Measurements from ENCODE around the gene OGDHL.

OGDHL gene

GRCh38 chr10:49742683-49743463, 19.2 kb downstream of the OGDHL start:
- DNase-seq (ENCODE audit: low read depth, low spot score): no peak
- H3K4me3 ChIP-seq (ENCODE audit: low read depth, low read length): no peak overlapping the region
- TF ChIP-seq, protein P1, sequence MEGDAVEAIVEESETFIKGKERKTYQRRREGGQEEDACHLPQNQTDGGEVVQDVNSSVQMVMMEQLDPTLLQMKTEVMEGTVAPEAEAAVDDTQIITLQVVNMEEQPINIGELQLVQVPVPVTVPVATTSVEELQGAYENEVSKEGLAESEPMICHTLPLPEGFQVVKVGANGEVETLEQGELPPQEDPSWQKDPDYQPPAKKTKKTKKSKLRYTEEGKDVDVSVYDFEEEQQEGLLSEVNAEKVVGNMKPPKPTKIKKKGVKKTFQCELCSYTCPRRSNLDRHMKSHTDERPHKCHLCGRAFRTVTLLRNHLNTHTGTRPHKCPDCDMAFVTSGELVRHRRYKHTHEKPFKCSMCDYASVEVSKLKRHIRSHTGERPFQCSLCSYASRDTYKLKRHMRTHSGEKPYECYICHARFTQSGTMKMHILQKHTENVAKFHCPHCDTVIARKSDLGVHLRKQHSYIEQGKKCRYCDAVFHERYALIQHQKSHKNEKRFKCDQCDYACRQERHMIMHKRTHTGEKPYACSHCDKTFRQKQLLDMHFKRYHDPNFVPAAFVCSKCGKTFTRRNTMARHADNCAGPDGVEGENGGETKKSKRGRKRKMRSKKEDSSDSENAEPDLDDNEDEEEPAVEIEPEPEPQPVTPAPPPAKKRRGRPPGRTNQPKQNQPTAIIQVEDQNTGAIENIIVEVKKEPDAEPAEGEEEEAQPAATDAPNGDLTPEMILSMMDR (IDR thresholded peaks at IDR 0.05; ENCODE audit: low read depth, low read length): no peak
- in situ Hi-C loops (cut with HindIII; ENCODE audit: low sequenced_read_pairs): no loop called here

- no peak for DNase-seq (ENCODE audit: low read depth, low spot score)
- TF ChIP-seq, protein P1 (IDR thresholded peaks at IDR 0.05; ENCODE audit: low read depth, low read length): no peak
- no peak overlapping the region for H3K4me3 ChIP-seq (ENCODE audit: low read depth, low read length)
- in situ Hi-C loops (cut with HindIII; ENCODE audit: low sequenced_read_pairs): no loop called here
Observed at GRCh38 chr10:49741108-49741995, 20.8 kb downstream of the OGDHL start.

- TF ChIP-seq, protein P1 (IDR thresholded peaks at IDR 0.05; ENCODE audit: low read depth, low read length): no peak
- in situ Hi-C loops (cut with HindIII; ENCODE audit: low sequenced_read_pairs): no loop called here
- no peak for DNase-seq (ENCODE audit: low read depth, low spot score)
- no peak overlapping the region for H3K4me3 ChIP-seq (ENCODE audit: low read depth, low read length)
Observed at GRCh38 chr10:49740346-49741107, 21.6 kb downstream of the OGDHL start.

DNA sequence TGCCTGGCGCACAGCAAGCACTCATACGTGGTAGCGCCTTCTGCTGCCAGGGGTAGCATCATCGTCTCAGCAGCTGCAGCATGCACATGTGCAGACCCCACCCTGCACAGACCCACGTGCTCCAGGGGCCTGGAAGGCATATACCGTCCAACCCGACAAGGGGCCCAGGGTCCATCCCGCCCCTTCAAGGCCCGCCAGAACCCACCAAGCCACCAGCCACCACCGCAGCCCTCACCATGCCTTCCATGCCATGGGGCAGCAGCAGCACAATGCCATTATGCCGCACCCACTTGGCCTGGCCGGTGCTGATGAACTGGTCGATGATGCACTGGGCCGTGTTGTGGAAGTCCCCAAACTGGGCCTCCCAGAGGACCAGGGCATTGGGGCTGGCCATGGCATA, 22.7 kb downstream of the OGDHL start:
- TF ChIP-seq, protein P1 (IDR thresholded peaks at IDR 0.05; ENCODE audit: low read depth, low read length): no peak
- in situ Hi-C loops (cut with HindIII; ENCODE audit: low sequenced_read_pairs): no loop called here
- no peak for DNase-seq (ENCODE audit: low read depth, low spot score)
- H3K4me3 ChIP-seq (ENCODE audit: low read depth, low read length): no peak overlapping the region

- TF ChIP-seq, protein P1 (IDR thresholded peaks at IDR 0.05; ENCODE audit: low read depth, low read length): no peak
- DNase-seq (ENCODE audit: low read depth, low spot score): no peak
- in situ Hi-C loops (cut with HindIII; ENCODE audit: low sequenced_read_pairs): no loop called here
- H3K4me3 ChIP-seq (ENCODE audit: low read depth, low read length): no peak overlapping the region
Observed at GRCh38 chr10:49738616-49739360, 23.3 kb downstream of the OGDHL start.

Measured in astrocyte of the spinal cord (primary cell).